NCI-H524 treated with DMSO at 0.1 percent for 48 hours (cell line): Measurements from ENCODE around the gene TIMP1.
"Not testable (repeated sequence)": the region's sequence is repeated elsewhere in the genome, so short reads cannot be mapped to it uniquely, and the experiment has no call there.

Experiments used
- DNase-seq: peaks from one replicate; lab custom pipeline; 2025; lab: John Stamatoyannopoulos, UW

Gene TIMP1

GRCh38 chrX:47603125-47603524, 20.9 kb downstream of the TIMP1 start:
- DNase-seq: not testable (repeated sequence)

GRCh38 chrX:47605024-47605423, 22.8 kb downstream of the TIMP1 start:
- DNase-seq: no peak

GRCh38 chrX:47607091-47607490, 24.9 kb downstream of the TIMP1 start:
- no peak for DNase-seq

- DNase-seq: no peak
These were observed 26.0 kb downstream of the TIMP1 start for GRCh38 chrX:47608130-47608810.

GRCh38 chrX:47610511-47610910, 28.3 kb downstream of the TIMP1 start:
- no peak for DNase-seq

- no peak for DNase-seq
These were observed 29.3 kb downstream of the TIMP1 start for GRCh38 chrX:47611489-47611888.

- DNase-seq: no peak
These were observed 29.7 kb downstream of the TIMP1 start for GRCh38 chrX:47611926-47612325.

- no peak for DNase-seq
These were observed 30.2 kb downstream of the TIMP1 start for GRCh38 chrX:47612418-47612817.

- DNase-seq: peak; percentile 16
These were observed 30.8 kb downstream of the TIMP1 start for GRCh38 chrX:47613082-47613481.

GRCh38 chrX:47614618-47615017, 32.4 kb downstream of the TIMP1 start:
- no peak for DNase-seq

GRCh38 chrX:47618923-47619485, 36.8 kb downstream of the TIMP1 start:
- no peak for DNase-seq

- peak; percentile 17 for DNase-seq
These were observed 37.5 kb downstream of the TIMP1 start, which contains the start of gene SYN1 for GRCh38 chrX:47619486-47620302. Gene SYN1, minus strand, starts transcription at chrX:47619857. Its CDS starts 129 bp downstream, at chrX:47619728.

GRCh38 chrX:47620303-47620685, 38.1 kb downstream of the TIMP1 start:
- no peak for DNase-seq

GRCh38 chrX:47621851-47622250, 39.6 kb downstream of the TIMP1 start:
- no peak for DNase-seq

- peak; percentile 78 for DNase-seq
These were observed 41.3 kb downstream of the TIMP1 start for GRCh38 chrX:47623540-47624027.

GRCh38 chrX:47625365-47625764, 43.1 kb downstream of the TIMP1 start:
- no peak for DNase-seq

GRCh38 chrX:47628982-47629381, 46.7 kb downstream of the TIMP1 start:
- DNase-seq: no peak

- no peak for DNase-seq
These were observed 47.4 kb downstream of the TIMP1 start, which contains the start of gene CFP for GRCh38 chrX:47629419-47630200. Gene CFP, minus strand, starts transcription at chrX:47629930. Its CDS starts 86 bp downstream, at chrX:47629844.

- no peak for DNase-seq
These were observed 49.4 kb downstream of the TIMP1 start for GRCh38 chrX:47631676-47632075.

GRCh38 chrX:47632666-47633065, 50.4 kb downstream of the TIMP1 start:
- no peak for DNase-seq

GRCh38 chrX:47633689-47634590, 51.7 kb downstream of the TIMP1 start:
- no peak for DNase-seq
